Activated gamma-delta T cell (primary cell): ENCODE data around the gene ZFAND4.
"Not testable (repeated sequence)": the region's sequence is repeated elsewhere in the genome, so short reads cannot be mapped to it uniquely, and the experiment has no call there.

Experiments used
- DNase-seq: peaks from one replicate; lab custom pipeline; 2025; lab: John Stamatoyannopoulos, UW
- total RNA-seq, 2 donors: gene quantifications; one replicate each; lab custom pipeline; 2026; lab: John Stamatoyannopoulos, UW

ZFAND4 gene
- total RNA-seq = 38.3 to 39.1 reads per million in 2 donors

- DNase-seq = peak; percentile 93
Measured at GRCh38 chr10:45672181-45673073, at the start of gene ZFAND4. Gene ZFAND4 (minus strand): TSS chr10:45672772. CDS start chr10:45663725, 9,047 bp downstream.

- DNase-seq = not testable (repeated sequence)
Measured at GRCh38 chr10:45721503-45721902, 48.9 kb upstream of the ZFAND4 start.

GRCh38 chr10:45717642-45718041 is 45.1 kb upstream of the ZFAND4 start:
- DNase-seq = not testable (repeated sequence)

- not testable (repeated sequence) for DNase-seq
Measured at GRCh38 chr10:45717053-45717452, 44.5 kb upstream of the ZFAND4 start.

- DNase-seq = not testable (repeated sequence)
Measured at GRCh38 chr10:45711223-45711622, 38.7 kb upstream of the ZFAND4 start.

GRCh38 chr10:45710200-45710796 is 37.7 kb upstream of the ZFAND4 start:
- not testable (repeated sequence) for DNase-seq

GRCh38 chr10:45678467-45678866 is 5.9 kb upstream of the ZFAND4 start:
- DNase-seq = not testable (repeated sequence)

- DNase-seq = no peak
Measured at GRCh38 chr10:45675388-45675787, 2.8 kb upstream of the ZFAND4 start.

GRCh38 chr10:45673074-45673648 is 589 bp upstream of the ZFAND4 start:
- DNase-seq = no peak

GRCh38 chr10:45671300-45671699 is 1.3 kb downstream of the ZFAND4 start:
- DNase-seq = not testable (repeated sequence)

- not testable (repeated sequence) for DNase-seq
Measured at GRCh38 chr10:45669897-45670296, 2.7 kb downstream of the ZFAND4 start.

- DNase-seq = no peak
Measured at GRCh38 chr10:45660876-45661411, 11.6 kb downstream of the ZFAND4 start.

GRCh38 chr10:45657033-45657926 is 15.3 kb downstream of the ZFAND4 start:
- no peak for DNase-seq

- DNase-seq = no peak
Measured at GRCh38 chr10:45655219-45655618, 17.4 kb downstream of the ZFAND4 start.

GRCh38 chr10:45654753-45655141 is 17.8 kb downstream of the ZFAND4 start:
- not testable (repeated sequence) for DNase-seq

GRCh38 chr10:45653454-45653853 is 19.1 kb downstream of the ZFAND4 start:
- no peak for DNase-seq

GRCh38 chr10:45652511-45652910 is 20.1 kb downstream of the ZFAND4 start:
- no peak for DNase-seq

- no peak for DNase-seq
Measured at GRCh38 chr10:45649296-45649695, 23.3 kb downstream of the ZFAND4 start.

GRCh38 chr10:45647118-45647517 is 25.5 kb downstream of the ZFAND4 start:
- no peak for DNase-seq

GRCh38 chr10:45646384-45647050 is 26.1 kb downstream of the ZFAND4 start:
- no peak for DNase-seq

- no peak for DNase-seq
Measured at GRCh38 chr10:45644527-45644926, 28.0 kb downstream of the ZFAND4 start.
